ENCODE data around the gene LHFPL2. TPM values are rescaled to one million over a fixed set of nuclear protein-coding genes. Genes with fewer than 3 reads are reported as not detected.

Gene LHFPL2
- total RNA-seq, 2 donors from 2014 or later, result 15.5 to 18.7 TPM

- no peak for ATAC-seq
These were observed 93.9 kb downstream of the LHFPL2 start for GRCh38 chr5:78554670-78555069.

GRCh38 chr5:78553580-78554353 lies 94.8 kb downstream of the LHFPL2 start:
- WGBS, 2 donors, result 89 to 92% methylated on average over 14 of the region's 14 CpGs
- ATAC-seq, result no peak
- TF ChIP-seq POLR2A (IDR thresholded peaks at IDR 0.05), result no peak
- no peak for TF ChIP-seq CTCF (IDR thresholded peaks at IDR 0.05)

More at GRCh38 chr5:78554670-78555069, 93.9 kb downstream of the LHFPL2 start:
- Histone ChIP-seq H3K36me3 (replicated peaks in 1 of 2; ENCODE audit: insufficient read depth in 1 of 2, low read depth in 2 of 2) (no peaks in the 10 kb centered on the region), H3K4me3 (no peak overlapping the region), H3K27me3 (no peaks in the 10 kb centered on the region), H3K9me3 (no peaks in the 10 kb centered on the region), H3K4me1 (no peaks in the 10 kb centered on the region), H3K27ac (no peak overlapping the region)
- TF ChIP-seq POLR2A (IDR thresholded peaks at IDR 0.05), result no peak
- no peak for TF ChIP-seq CTCF (IDR thresholded peaks at IDR 0.05)
- intact Hi-C loops (cut with DNase I), result no loop called here
- WGBS, 2 donors, result 73 to 76% methylated on average over 3 of the region's 3 CpGs
- DNase-seq, result no peak

GRCh38 chr5:78552729-78553342 lies 95.7 kb downstream of the LHFPL2 start:
- intact Hi-C loops (cut with DNase I), result no loop called here
- WGBS, 2 donors, result 83 to 91% methylated on average over 12 of the region's 12 CpGs
- Histone ChIP-seq H3K9me3 (no peaks in the 10 kb centered on the region), H3K4me3 (no peak overlapping the region), H3K4me1 (no peaks in the 10 kb centered on the region), H3K27me3 (no peaks in the 10 kb centered on the region), H3K36me3 (replicated peaks in 1 of 2; ENCODE audit: insufficient read depth in 1 of 2, low read depth in 2 of 2) (no peaks in the 10 kb centered on the region), H3K27ac (no peak overlapping the region)
- DNase-seq, result no peak
- ATAC-seq, result no peak
- TF ChIP-seq POLR2A (IDR thresholded peaks at IDR 0.05) (no peak), CTCF (IDR thresholded peaks at IDR 0.05) (no peak)

More at GRCh38 chr5:78553580-78554353, 94.8 kb downstream of the LHFPL2 start:
- no peaks in the 10 kb centered on the region for H3K36me3 ChIP-seq (replicated peaks in 1 of 2; ENCODE audit: insufficient read depth in 1 of 2, low read depth in 2 of 2)
- no peaks in the 10 kb centered on the region for H3K27me3 ChIP-seq
- no peaks in the 10 kb centered on the region for H3K9me3 ChIP-seq
- no peaks in the 10 kb centered on the region for H3K4me1 ChIP-seq
- H3K4me3 ChIP-seq, result no peak overlapping the region
- H3K27ac ChIP-seq, result no peak overlapping the region
- intact Hi-C loops (cut with DNase I), result no loop called here
- DNase-seq, result no peak

- TF ChIP-seq POLR2A (IDR thresholded peaks at IDR 0.05), result no peak
- TF ChIP-seq CTCF (IDR thresholded peaks at IDR 0.05), result no peak
- Histone ChIP-seq H3K4me3 (no peak overlapping the region), H3K9me3 (no peaks in the 10 kb centered on the region), H3K27me3 (no peaks in the 10 kb centered on the region), H3K36me3 (replicated peaks in 1 of 2; ENCODE audit: insufficient read depth in 1 of 2, low read depth in 2 of 2) (no peaks in the 10 kb centered on the region), H3K4me1 (peaks cover 15% of the 10 kb centered on the region), H3K27ac (no peak overlapping the region)
- no peak for DNase-seq
- intact Hi-C loops (cut with DNase I), result no loop called here
- 83 to 90% methylated on average over 2 of the region's 2 CpGs for WGBS, 2 donors
- ATAC-seq, result no peak
These were observed 97.7 kb downstream of the LHFPL2 start for GRCh38 chr5:78550891-78551290.

Data from body of pancreas (tissue), 4 donors.